ENCODE measurements around the gene ATG14.

ATG14 gene

GRCh38 chr14:55323910-55324309, 87.7 kb downstream of the ATG14 start:
- DNase-seq (ENCODE audit: extremely low read depth in 1 of 2, low read depth in 1 of 2), result no peak

- no peak for DNase-seq (ENCODE audit: extremely low read depth in 1 of 2, low read depth in 1 of 2)
Observed at GRCh38 chr14:55318694-55319093, 92.9 kb downstream of the ATG14 start.

- DNase-seq (ENCODE audit: extremely low read depth in 1 of 2, low read depth in 1 of 2), result no peak
Observed at GRCh38 chr14:55317542-55318306, 93.9 kb downstream of the ATG14 start.

- no peak for DNase-seq (ENCODE audit: extremely low read depth in 1 of 2, low read depth in 1 of 2)
Observed at GRCh38 chr14:55316564-55316963, 95.1 kb downstream of the ATG14 start.

Data from activated CD8-positive, alpha-beta memory T cell treated with anti-CD3 and anti-CD28 coated beads for 1 hour (primary cell).